ENCODE data around the gene FOXE3. TPM values are rescaled to one million over a fixed set of nuclear protein-coding genes. Genes with fewer than 3 reads are reported as not detected.

The FOXE3 gene
- total RNA-seq, 1 experiment from 2014 or later: 0.28 TPM

DNA sequence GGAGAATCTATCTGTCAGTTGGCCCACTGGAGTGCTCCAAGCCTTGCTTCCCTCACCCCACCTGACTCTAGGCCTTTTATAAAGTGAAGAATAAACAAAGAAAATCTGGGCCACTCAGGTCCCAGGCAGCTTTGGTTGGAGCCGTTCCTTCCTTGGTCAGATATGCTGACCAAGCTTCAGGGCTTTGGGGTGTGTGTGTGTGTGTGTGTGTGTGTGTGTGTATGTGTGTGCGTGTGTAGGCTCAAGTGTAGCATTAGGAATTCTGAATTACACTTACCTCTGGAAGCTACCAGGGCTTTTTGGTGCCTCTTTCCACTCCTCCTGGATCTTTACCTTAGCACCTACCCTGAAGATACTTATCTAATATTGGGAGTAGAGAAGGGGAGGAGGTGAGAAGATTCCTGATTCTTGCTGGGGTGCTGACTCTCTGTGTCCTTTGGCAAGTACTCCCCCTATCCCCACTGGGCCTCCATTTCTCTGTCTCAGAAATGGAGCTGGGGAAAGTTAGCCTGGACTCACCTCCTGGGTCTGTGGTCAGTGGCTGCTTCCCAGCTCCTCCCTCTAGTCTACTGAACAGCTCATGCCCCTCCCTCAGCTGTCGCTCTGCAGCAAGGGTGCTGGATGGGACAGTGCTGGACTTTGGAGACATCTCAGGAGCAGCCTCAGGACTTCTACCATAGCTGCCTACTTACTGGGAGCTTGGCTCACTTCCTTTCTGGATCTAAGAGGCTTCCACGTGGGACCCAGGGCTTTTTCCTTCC, 32.6 kb downstream of the FOXE3 start:
- DNase-seq: no peak
- no TSS peak for BruUV-seq (replicated peaks)
- no peaks in the 10 kb centered on the region for H3K9me2 ChIP-seq (ENCODE audit: insufficient read depth)
- no peak overlapping the region for H3K27ac ChIP-seq
- POLR2A ChIA-PET (ENCODE audit: unreplicated experiment): no interaction called here
- no peaks in the 10 kb centered on the region for H3F3A ChIP-seq (ENCODE audit: insufficient read depth, low read depth)
- TF ChIP-seq EZH2 (IDR thresholded peaks at IDR 0.05; ENCODE audit: low read depth): no peak
- TF ChIP-seq, protein P1, sequence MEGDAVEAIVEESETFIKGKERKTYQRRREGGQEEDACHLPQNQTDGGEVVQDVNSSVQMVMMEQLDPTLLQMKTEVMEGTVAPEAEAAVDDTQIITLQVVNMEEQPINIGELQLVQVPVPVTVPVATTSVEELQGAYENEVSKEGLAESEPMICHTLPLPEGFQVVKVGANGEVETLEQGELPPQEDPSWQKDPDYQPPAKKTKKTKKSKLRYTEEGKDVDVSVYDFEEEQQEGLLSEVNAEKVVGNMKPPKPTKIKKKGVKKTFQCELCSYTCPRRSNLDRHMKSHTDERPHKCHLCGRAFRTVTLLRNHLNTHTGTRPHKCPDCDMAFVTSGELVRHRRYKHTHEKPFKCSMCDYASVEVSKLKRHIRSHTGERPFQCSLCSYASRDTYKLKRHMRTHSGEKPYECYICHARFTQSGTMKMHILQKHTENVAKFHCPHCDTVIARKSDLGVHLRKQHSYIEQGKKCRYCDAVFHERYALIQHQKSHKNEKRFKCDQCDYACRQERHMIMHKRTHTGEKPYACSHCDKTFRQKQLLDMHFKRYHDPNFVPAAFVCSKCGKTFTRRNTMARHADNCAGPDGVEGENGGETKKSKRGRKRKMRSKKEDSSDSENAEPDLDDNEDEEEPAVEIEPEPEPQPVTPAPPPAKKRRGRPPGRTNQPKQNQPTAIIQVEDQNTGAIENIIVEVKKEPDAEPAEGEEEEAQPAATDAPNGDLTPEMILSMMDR (conservative IDR thresholded peaks at IDR 0.05): no peak
- H2AFZ ChIP-seq: no peak overlapping the region
- H3K4me2 ChIP-seq: no peak overlapping the region
- H3K4me1 ChIP-seq (replicated peaks; ENCODE audit: insufficient read depth): no peaks in the 10 kb centered on the region
- no peaks in the 10 kb centered on the region for H3K27me3 ChIP-seq (ENCODE audit: insufficient read depth, low read depth)
- no peaks in the 10 kb centered on the region for H3K9me3 ChIP-seq (ENCODE audit: insufficient read depth, low read depth)
- no peaks in the 10 kb centered on the region for H3K36me3 ChIP-seq (ENCODE audit: low read depth)
- no peaks in the 10 kb centered on the region for H3K79me2 ChIP-seq (ENCODE audit: low read depth)
- no peaks in the 10 kb centered on the region for H4K20me1 ChIP-seq (ENCODE audit: insufficient read depth)
- H3K4me3 ChIP-seq: no peak overlapping the region
- CTCF ChIA-PET: no interaction called here
- intact Hi-C loops (cut with micrococcal nuclease; ENCODE audit: unreplicated experiment): no loop called here

DNA sequence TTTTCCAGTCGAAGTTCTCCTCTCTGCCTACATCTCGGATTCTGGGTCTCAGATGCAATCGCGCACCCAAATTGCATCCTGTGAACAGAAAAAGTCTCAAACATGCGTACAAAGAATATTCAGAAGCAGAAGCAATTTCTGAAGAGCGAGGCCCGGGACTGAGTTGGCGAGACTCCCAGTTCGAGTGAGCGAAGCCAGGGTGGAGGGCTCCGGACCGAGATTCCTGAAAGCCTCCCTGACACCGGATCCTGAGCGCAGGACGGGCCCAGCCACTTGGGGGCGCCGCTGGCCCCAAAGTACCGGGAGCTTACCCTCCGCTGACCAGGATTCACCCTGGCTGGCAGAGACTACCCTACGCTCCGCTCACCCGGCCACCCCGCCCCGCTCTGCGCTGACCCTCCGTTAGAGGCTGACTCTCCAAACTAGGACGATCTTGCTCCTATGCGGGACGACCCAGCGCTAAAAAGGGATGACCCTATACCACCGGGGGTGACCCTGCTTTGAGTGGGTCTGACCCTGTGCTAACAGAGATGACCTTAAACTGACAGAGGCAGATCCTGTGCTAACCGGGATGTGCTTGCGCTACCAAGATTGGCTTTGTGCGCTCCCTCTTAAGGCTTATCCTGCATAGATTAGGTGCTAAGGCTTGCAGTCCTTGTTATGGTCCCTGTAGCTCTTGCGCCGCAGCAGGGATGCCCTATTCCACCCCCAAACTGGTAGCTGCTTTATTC, 33.9 kb downstream of the FOXE3 start:
- H3K9me2 ChIP-seq (ENCODE audit: insufficient read depth): no peaks in the 10 kb centered on the region
- CTCF ChIA-PET: interaction anchor here (0.6 to 1.0 kb wide), 2 partner anchors 12 to 15 kb away, joined by 6 to 13 read pairs; partner anchors contain the start of gene FOXD2
- H3K9me3 ChIP-seq (ENCODE audit: insufficient read depth, low read depth): no peaks in the 10 kb centered on the region
- H3K4me1 ChIP-seq (replicated peaks; ENCODE audit: insufficient read depth): no peaks in the 10 kb centered on the region
- H4K20me1 ChIP-seq (ENCODE audit: insufficient read depth): no peaks in the 10 kb centered on the region
- DNase-seq: no peak
- no peak overlapping the region for H3K4me2 ChIP-seq
- intact Hi-C loops (cut with micrococcal nuclease; ENCODE audit: unreplicated experiment): loop anchor here (5.0 kb wide), 1 partner anchor 277 kb away; no protein-coding TSS in a partner anchor
- H3K36me3 ChIP-seq (ENCODE audit: low read depth): no peaks in the 10 kb centered on the region
- BruUV-seq (replicated peaks): no TSS peak
- TF ChIP-seq, protein P1 (conservative IDR thresholded peaks at IDR 0.05): peak; percentile 58
- no peak for TF ChIP-seq EZH2 (IDR thresholded peaks at IDR 0.05; ENCODE audit: low read depth)
- no peak overlapping the region for H3K4me3 ChIP-seq
- no peak overlapping the region for H3K27ac ChIP-seq
- no peaks in the 10 kb centered on the region for H3K27me3 ChIP-seq (ENCODE audit: insufficient read depth, low read depth)
- no peaks in the 10 kb centered on the region for H3F3A ChIP-seq (ENCODE audit: insufficient read depth, low read depth)
- H3K79me2 ChIP-seq (ENCODE audit: low read depth): no peaks in the 10 kb centered on the region
- H2AFZ ChIP-seq: no peak overlapping the region
- POLR2A ChIA-PET (ENCODE audit: unreplicated experiment): no interaction called here

DNA sequence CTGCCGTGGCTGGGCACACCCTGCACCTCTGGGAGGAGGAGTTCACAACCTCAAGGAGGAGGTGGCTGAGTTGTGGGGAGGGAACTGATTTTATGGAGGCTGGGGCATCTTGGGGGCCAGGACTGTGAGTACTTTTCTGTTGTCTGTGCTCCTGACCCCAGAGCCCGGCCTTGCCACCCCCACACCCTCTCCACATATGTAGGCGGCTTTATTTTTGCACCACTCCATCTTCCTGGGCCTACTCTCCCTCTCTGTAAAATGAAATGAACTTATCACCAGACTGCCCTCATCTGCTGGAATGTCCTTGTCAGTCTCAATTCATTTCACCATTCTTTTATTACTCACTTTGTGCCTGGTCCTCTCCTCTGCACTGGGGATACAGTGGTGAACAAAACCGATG, 34.5 kb downstream of the FOXE3 start:
- no peak overlapping the region for H3K4me3 ChIP-seq
- DNase-seq: no peak
- CTCF ChIA-PET: interaction anchor here (1.0 kb wide), 1 partner anchor 13 kb away, joined by 6 read pairs; the partner anchor contains the start of gene FOXD2
- no peaks in the 10 kb centered on the region for H4K20me1 ChIP-seq (ENCODE audit: insufficient read depth)
- no peaks in the 10 kb centered on the region for H3K27me3 ChIP-seq (ENCODE audit: insufficient read depth, low read depth)
- H2AFZ ChIP-seq: no peak overlapping the region
- intact Hi-C loops (cut with micrococcal nuclease; ENCODE audit: unreplicated experiment): loop anchor here (5.0 kb wide), 1 partner anchor 277 kb away; no protein-coding TSS in a partner anchor
- no peak for TF ChIP-seq EZH2 (IDR thresholded peaks at IDR 0.05; ENCODE audit: low read depth)
- TF ChIP-seq, protein P1 (conservative IDR thresholded peaks at IDR 0.05): no peak
- POLR2A ChIA-PET (ENCODE audit: unreplicated experiment): no interaction called here
- H3K4me2 ChIP-seq: no peak overlapping the region
- H3K79me2 ChIP-seq (ENCODE audit: low read depth): no peaks in the 10 kb centered on the region
- H3K4me1 ChIP-seq (replicated peaks; ENCODE audit: insufficient read depth): no peaks in the 10 kb centered on the region
- H3K9me3 ChIP-seq (ENCODE audit: insufficient read depth, low read depth): no peaks in the 10 kb centered on the region
- H3F3A ChIP-seq (ENCODE audit: insufficient read depth, low read depth): no peaks in the 10 kb centered on the region
- no peaks in the 10 kb centered on the region for H3K9me2 ChIP-seq (ENCODE audit: insufficient read depth)
- H3K36me3 ChIP-seq (ENCODE audit: low read depth): no peaks in the 10 kb centered on the region
- H3K27ac ChIP-seq: no peak overlapping the region
- no TSS peak for BruUV-seq (replicated peaks)

Measured in PC-9 (cell line).